IMR-90 (cell line): ENCODE data around the gene ZDHHC14. TPM values are rescaled to one million over a fixed set of nuclear protein-coding genes. Genes with fewer than 3 reads are reported as not detected.

ENCODE experiments used
- ATAC-seq: fragments of 200-7000 bp; cut with Tn5 transposase; 2 replicates; pipeline ENCODE4 v1.9.1; 2020; ENCODE audit warnings: low read depth, mild to moderate bottlenecking, moderate library complexity
- BruUV-seq: library from RNA; stranded (reverse); fragments of 400-500 nt; replicated peaks from 2 replicates; lab custom pipeline; 2021; lab: Mats Ljungman, UMichigan
- CTCF ChIA-PET: fragments of 300-600 bp; formaldehyde crosslinking; extraction: SDS; loops from one replicate; lab custom pipeline; 2021; ENCODE audit warnings: antibody characterized with exemption; lab: Yijun Ruan, JAX
- POLR2A ChIA-PET: fragments of 300-600 bp; sonication (Branson Sonifier 250); formaldehyde crosslinking; loops from one replicate; lab custom pipeline; 2022; ENCODE audit warnings: antibody characterized with exemption; ENCODE audit not compliant: unreplicated experiment; lab: Charles Lee
- DNase-seq: peaks from one replicate; pipeline ENCODE4 v3.0.0; 2013
- H2AFZ ChIP-seq: replicated peaks from 2 replicates; pipeline ENCODE3; 2013; ENCODE audit warnings: low read length, mild to moderate bottlenecking; ENCODE audit not compliant: poor library complexity
- H2AK5ac ChIP-seq: 2 replicates; pipeline ENCODE4 v1.6.1; 2013; ENCODE audit warnings: low read depth, low read length, inconsistent platforms
- H2AK9ac ChIP-seq: replicated peaks from 2 replicates; pipeline ENCODE3; 2013; ENCODE audit warnings: mild to moderate bottlenecking, low read depth, low read length, moderate library complexity; ENCODE audit not compliant: poor library complexity
- H2BK120ac ChIP-seq: 2 replicates; pipeline ENCODE4 v1.6.1; 2013; ENCODE audit warnings: low read depth, low read length, inconsistent platforms
- H2BK15ac ChIP-seq: 3 replicates; pipeline ENCODE4 v1.6.1; 2013; ENCODE audit warnings: low read depth, low read length, inconsistent platforms
- H2BK20ac ChIP-seq: 2 replicates; pipeline ENCODE4 v1.6.1; 2013; ENCODE audit warnings: low read depth, mild to moderate bottlenecking, inconsistent platforms, low read length, moderate library complexity
- H2BK5ac ChIP-seq: 2 replicates; pipeline ENCODE4 v1.6.1; 2013; ENCODE audit warnings: mild to moderate bottlenecking, low read depth, low read length, inconsistent platforms; ENCODE audit not compliant: poor library complexity, severe bottlenecking
- H3K14ac ChIP-seq: replicated peaks from 2 replicates; pipeline ENCODE4 v1.6.1; 2013; ENCODE audit warnings: low read depth, low read length, inconsistent platforms
- H3K18ac ChIP-seq: 2 replicates; pipeline ENCODE4 v1.6.1; 2013; ENCODE audit warnings: low read depth, low read length, control low read depth
- H3K23ac ChIP-seq: 2 replicates; pipeline ENCODE4 v1.6.1; 2013; ENCODE audit warnings: low read depth, low read length, inconsistent platforms
- H3K27ac ChIP-seq: 2 replicates; pipeline ENCODE4 v1.5.1; 2013; ENCODE audit warnings: mild to moderate bottlenecking, control low read depth, low read length; ENCODE audit not compliant: insufficient read depth
- H3K27me3 ChIP-seq: 2 replicates; pipeline ENCODE4 v1.6.1; 2013; ENCODE audit warnings: low read length; ENCODE audit not compliant: control insufficient read depth, insufficient read depth
- H3K36me3 ChIP-seq: 2 replicates; pipeline ENCODE4 v1.6.1; 2013; ENCODE audit warnings: low read length, mixed read lengths; ENCODE audit not compliant: control insufficient read depth, insufficient read depth
- H3K4ac ChIP-seq: 2 replicates; pipeline ENCODE4 v1.6.1; 2013; ENCODE audit warnings: low read depth, low read length, inconsistent platforms
- H3K4me1 ChIP-seq: 2 replicates; pipeline ENCODE4 v1.6.1; 2013; ENCODE audit warnings: low read length, mixed read lengths; ENCODE audit not compliant: control insufficient read depth, insufficient read depth
- H3K4me2 ChIP-seq: 2 replicates; pipeline ENCODE4 v1.6.1; 2013; ENCODE audit warnings: low read depth, mild to moderate bottlenecking, control low read depth, low read length, moderate library complexity
- H3K4me3 ChIP-seq: 2 replicates; pipeline ENCODE4 v1.5.1; 2013; ENCODE audit warnings: low read depth, mild to moderate bottlenecking, control low read depth, low read length, moderate library complexity; ENCODE audit not compliant: insufficient read depth
- H3K56ac ChIP-seq: 2 replicates; pipeline ENCODE4 v1.6.1; 2013; ENCODE audit warnings: low read length, inconsistent platforms; ENCODE audit not compliant: insufficient read depth; ENCODE audit errors: extremely low read depth
- H3K79me1 ChIP-seq, 2 experiments: 2 replicates each; pipeline ENCODE4 v1.6.1; 2013; ENCODE audit warnings: low read length in 2 of 2, inconsistent platforms in 1 of 2, low read depth in 1 of 2
- H3K9ac ChIP-seq: 2 replicates; pipeline ENCODE4 v1.6.1; 2013; ENCODE audit warnings: low read depth, low read length, control low read depth
- H3K9me1 ChIP-seq: 2 replicates; pipeline ENCODE4 v1.6.1; 2013; ENCODE audit warnings: low read length, inconsistent platforms; ENCODE audit not compliant: insufficient read depth
- H3K9me3 ChIP-seq: 2 replicates; pipeline ENCODE4 v1.6.1; 2013; ENCODE audit warnings: low read length; ENCODE audit not compliant: control insufficient read depth, insufficient read depth
- H4K20me1 ChIP-seq: 2 replicates; pipeline ENCODE4 v1.6.1; 2013; ENCODE audit warnings: low read length, inconsistent platforms; ENCODE audit not compliant: insufficient read depth
- H4K5ac ChIP-seq: 2 replicates; pipeline ENCODE4 v1.6.1; 2013; ENCODE audit warnings: mild to moderate bottlenecking, low read depth, low read length, control low read depth
- H4K8ac ChIP-seq, 2 experiments: 2 replicates each; pipeline ENCODE4 v1.6.1; 2013; ENCODE audit warnings: low read depth in 2 of 2, low read length in 2 of 2, control low read depth in 1 of 2, inconsistent platforms in 1 of 2
- H4K91ac ChIP-seq: 2 replicates; pipeline ENCODE4 v1.6.1; 2013; ENCODE audit warnings: low read depth, low read length, inconsistent platforms; ENCODE audit not compliant: insufficient read depth
- CEBPB ChIP-seq: IDR thresholded peaks from 2 replicates; pipeline ENCODE4 v1.6.1; 2012; ENCODE audit warnings: low read depth, low read length, improper control_type of control experiment
- CHD1 ChIP-seq: IDR thresholded peaks from 2 replicates; pipeline ENCODE4 v1.6.1; 2012; ENCODE audit warnings: low read depth, low read length, improper control_type of control experiment
- FOS ChIP-seq: fragments of 150-350 bp; IDR thresholded peaks from 2 replicates; pipeline ENCODE4 v1.6.1; 2016; ENCODE audit warnings: low read depth, low read length
- MAFK ChIP-seq: IDR thresholded peaks from 2 replicates; pipeline ENCODE4 v1.6.1; 2012; ENCODE audit warnings: low read depth, low read length, improper control_type of control experiment
- MAZ ChIP-seq: IDR thresholded peaks from 2 replicates; pipeline ENCODE4 v1.6.1; 2012; ENCODE audit warnings: low read depth, mild to moderate bottlenecking, low read length, improper control_type of control experiment, moderate library complexity, borderline replicate concordance
- RAD21 ChIP-seq: IDR thresholded peaks from 2 replicates; pipeline ENCODE4 v1.6.1; 2012; ENCODE audit warnings: low read length, improper control_type of control experiment
- RFX5 ChIP-seq: IDR thresholded peaks from 2 replicates; pipeline ENCODE4 v1.8.0; 2012; ENCODE audit warnings: low read depth, mild to moderate bottlenecking, low read length, moderate library complexity
- SMC3 ChIP-seq: fragments of 150-350 bp; IDR thresholded peaks from 2 replicates; pipeline ENCODE4 v1.6.1; 2016; ENCODE audit warnings: low read depth, mild to moderate bottlenecking, antibody characterized with exemption, low read length, moderate library complexity
- WGBS, 2 experiments: methylation state at CpG; one replicate each; pipeline versions ENCODE4 v1.1.5 to v1.1.7; 2013; ENCODE audit warnings: missing lambda C conversion rate in 2 of 2; ENCODE audit not compliant: insufficient read length in 1 of 2; ENCODE audit errors: extremely low coverage in 2 of 2; 5-methylcytosine and 5-hydroxymethylcytosine counted together
- dilution Hi-C: fragments of 300-500 bp; cut with HindIII; formaldehyde crosslinking; loops from one replicate; pipeline ENCODE4 v1.14.3; 2018; ENCODE audit warnings: low sequenced_read_pairs; ENCODE audit not compliant: unreplicated experiment
- in situ Hi-C: fragments of 300-500 bp; cut with MboI; formaldehyde crosslinking; loops from 3 replicates; pipeline ENCODE4 v1.14.3; 2019; ENCODE audit warnings: low sequenced_read_pairs, inconsistent platforms, mixed read lengths
- intact Hi-C: fragments of 100-400 bp; cut with micrococcal nuclease; formaldehyde crosslinking; loops from 2 replicates; pipeline ENCODE4 v1.10.0; 2022
- polyA plus RNA-seq, 3 experiments: library from polyadenylated mRNA; depleted of rRNA; stranded (reverse); fragments of >200 nt; gene quantifications; 2 replicates each; pipeline ENCODE4 v1.2.3, GENCODE V29; 2012; ENCODE audit warnings: low replicate concordance in 1 of 3
- total RNA-seq: library from RNA; depleted of rRNA; stranded (reverse); fragments of >200 nt; gene quantifications from 2 replicates; pipeline ENCODE4 v1.2.3, GENCODE V29; 2012
- TF ChIP-seq, protein P1 (sequence below): fragments of 150-350 bp; IDR thresholded peaks from 2 replicates; pipeline ENCODE4 v1.6.1; 2017; ENCODE audit warnings: mild to moderate bottlenecking, antibody characterized with exemption, low read length, low read depth

ZDHHC14 gene
- total and polyA plus RNA-seq, 2 of the 4 experiments (the other 2 are of a cell fraction): 0.90 to 2.0 TPM

DNA sequence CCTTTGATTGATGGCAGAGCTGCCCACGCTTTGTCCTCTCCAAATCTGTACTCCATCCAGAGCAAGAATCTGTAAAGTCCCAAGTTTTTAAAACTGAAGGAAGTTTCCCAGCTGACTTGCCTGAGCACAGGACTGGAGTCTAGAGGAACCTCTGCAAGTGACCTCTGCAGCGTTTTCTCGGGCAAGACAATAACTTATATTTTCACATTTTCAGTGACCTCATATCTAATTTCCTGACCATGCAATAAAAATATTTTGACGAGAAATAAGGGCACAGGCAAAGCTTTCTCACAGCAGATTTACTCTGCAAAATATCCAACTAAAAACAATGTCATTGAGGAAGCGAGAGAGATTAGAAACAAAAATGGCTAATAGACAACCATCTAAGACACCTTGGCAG, 256.5 kb downstream of the ZDHHC14 start:
- Histone ChIP-seq H4K20me1 (no peaks in the 10 kb centered on the region), H2BK120ac (no peak overlapping the region), H2BK15ac (no peak overlapping the region), H3K4ac (no peak overlapping the region), H3K27ac (no peak overlapping the region), H4K8ac (no peak overlapping the region), H3K9me3 (no peaks in the 10 kb centered on the region), H3K18ac (no peak overlapping the region), H4K5ac (no peak overlapping the region), H2AK9ac (no peak overlapping the region), H3K9ac (no peak overlapping the region), H3K23ac (no peak overlapping the region), H2BK5ac (no peak overlapping the region), H3K56ac (no peak overlapping the region), H2BK20ac (no peak overlapping the region), H3K4me3 (no peak overlapping the region), H3K27me3 (no peaks in the 10 kb centered on the region), H2AK5ac (no peak overlapping the region), H3K36me3 (no peaks in the 10 kb centered on the region), H3K4me1 (peaks cover 2% of the 10 kb centered on the region; the same call in 1 of the 2 replicates), H3K9me1 (no peaks in the 10 kb centered on the region), H3K79me1 (no peaks in the 10 kb centered on the region), H3K14ac (no peak overlapping the region), H3K4me2 (no peak overlapping the region), H4K91ac (no peak overlapping the region), H2AFZ (no peak overlapping the region)
- ChIA-PET POLR2A (interaction anchor here (1.1 kb wide), 1 partner anchor 314 kb away, joined by 3 read pairs; no protein-coding TSS in a partner anchor), CTCF (no interaction called here)
- TF ChIP-seq, protein P1, sequence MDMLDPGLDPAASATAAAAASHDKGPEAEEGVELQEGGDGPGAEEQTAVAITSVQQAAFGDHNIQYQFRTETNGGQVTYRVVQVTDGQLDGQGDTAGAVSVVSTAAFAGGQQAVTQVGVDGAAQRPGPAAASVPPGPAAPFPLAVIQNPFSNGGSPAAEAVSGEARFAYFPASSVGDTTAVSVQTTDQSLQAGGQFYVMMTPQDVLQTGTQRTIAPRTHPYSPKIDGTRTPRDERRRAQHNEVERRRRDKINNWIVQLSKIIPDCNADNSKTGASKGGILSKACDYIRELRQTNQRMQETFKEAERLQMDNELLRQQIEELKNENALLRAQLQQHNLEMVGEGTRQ: no peak
- TF ChIP-seq MAZ (no peak), MAFK (no peak), RAD21 (no peak), CEBPB (no peak), FOS (no peak), CHD1 (no peak), SMC3 (no peak), RFX5 (no peak)
- intact Hi-C loops: no loop called here
- ATAC-seq (no peak), DNase-seq (no peak)
- dilution Hi-C loops: no loop called here
- 40% methylated on average over 1 of the region's 5 CpGs; no CpG with 5 or more reads in 1 of the 2 experiments for WGBS, 2 experiments
- no TSS peak for BruUV-seq
- in situ Hi-C loops: no loop called here
